Measurements from ENCODE around the gene ATP13A4. TPM values are rescaled to one million over a fixed set of nuclear protein-coding genes. Genes with fewer than 3 reads are reported as not detected.

The ATP13A4 gene
- total and polyA plus RNA-seq, 2 experiments from 2014 or later, result 5.2 to 14.2 TPM

DNA sequence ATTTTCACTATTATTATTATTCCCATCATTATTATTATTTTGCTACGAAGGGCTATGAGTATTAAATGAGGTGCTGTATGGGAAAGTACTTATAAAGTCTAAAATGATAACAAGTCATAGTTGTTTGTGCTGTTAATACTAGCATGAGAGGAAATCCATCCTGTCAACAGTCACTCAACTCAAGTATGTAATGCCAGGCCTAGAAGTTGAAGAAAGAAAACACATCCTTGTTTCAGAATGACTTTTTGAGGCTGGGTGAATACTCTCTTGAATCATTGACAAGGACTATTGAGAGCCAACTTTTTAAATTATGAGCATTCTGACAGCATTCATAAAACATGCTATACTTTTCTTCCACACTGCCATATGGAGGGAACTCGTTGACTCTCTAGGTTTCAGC, 115.3 kb downstream of the ATP13A4 start:
- TF ChIP-seq CTCF (IDR thresholded peaks at IDR 0.05; ENCODE audit: poor library complexity) (no peak), EZH2phosphoT487 (IDR thresholded peaks at IDR 0.05; ENCODE audit: low read depth, severe bottlenecking, unreplicated experiment) (no peak), EZH2 (IDR thresholded peaks at IDR 0.05; ENCODE audit: borderline replicate concordance) (no peak)
- Histone ChIP-seq H3K27ac (no peak overlapping the region), H3K36me3 (replicated peaks; ENCODE audit: insufficient read depth, low read depth) (no peaks in the 10 kb centered on the region), H3K4me3 (no peak overlapping the region), H3K9me2 (replicated peaks; ENCODE audit: insufficient read depth) (no peaks in the 10 kb centered on the region), H4K20me1 (ENCODE audit: insufficient read depth, poor library complexity, severe bottlenecking) (no peaks in the 10 kb centered on the region), H3K79me2 (no peaks in the 10 kb centered on the region), H3K4me1 (ENCODE audit: insufficient read depth) (no peaks in the 10 kb centered on the region), H3K4me2 (no peak overlapping the region), H2AFZ (no peak overlapping the region), H3K27me3 (no peaks in the 10 kb centered on the region), H3K9me3 (ENCODE audit: low read depth) (no peaks in the 10 kb centered on the region)
- 89% methylated on average over 2 of the region's 2 CpGs for WGBS (ENCODE audit: low lambda C conversion rate, missing lambda C conversion rate)
- DNase-seq (ENCODE audit: low spot score), result no peak

DNA sequence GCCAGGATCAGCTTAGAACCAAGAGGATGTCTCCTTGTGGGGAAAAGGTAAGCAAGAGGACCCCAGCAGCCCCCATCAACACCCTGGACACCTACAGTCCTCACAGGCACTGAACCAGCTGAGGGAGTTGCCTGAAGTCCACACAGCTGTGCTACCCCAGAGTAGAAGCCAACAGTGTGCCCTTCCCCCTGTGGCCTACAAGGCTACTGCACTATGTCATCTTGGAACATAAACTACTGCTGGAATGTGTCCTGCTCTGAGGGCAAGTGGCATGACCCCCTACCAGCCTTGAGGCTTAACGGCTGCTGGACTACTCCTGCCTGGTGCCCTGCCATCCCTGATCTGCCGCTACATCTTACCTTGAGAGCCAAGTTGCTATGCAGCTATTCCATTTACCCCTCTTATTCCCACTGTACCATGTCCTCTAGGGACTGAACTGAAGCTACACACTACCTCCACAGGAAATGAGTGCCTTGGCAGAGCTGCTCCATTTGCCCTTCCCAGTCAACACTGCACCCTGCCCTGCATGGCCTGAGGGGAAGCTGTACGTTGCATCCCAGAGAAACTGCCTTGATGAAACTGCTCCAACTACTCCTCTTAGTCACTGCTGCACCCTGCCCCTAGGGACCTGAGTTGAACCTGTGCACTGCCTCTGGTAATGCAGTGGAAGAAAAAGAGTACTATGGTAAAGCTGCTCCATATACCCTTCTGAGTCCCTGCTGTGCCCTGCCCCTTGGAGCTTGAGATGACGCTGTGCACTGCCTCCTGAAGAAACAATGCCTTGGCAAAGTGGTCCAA, 135.9 kb downstream of the ATP13A4 start:
- H3K27me3 ChIP-seq, result no peaks in the 10 kb centered on the region

DNA sequence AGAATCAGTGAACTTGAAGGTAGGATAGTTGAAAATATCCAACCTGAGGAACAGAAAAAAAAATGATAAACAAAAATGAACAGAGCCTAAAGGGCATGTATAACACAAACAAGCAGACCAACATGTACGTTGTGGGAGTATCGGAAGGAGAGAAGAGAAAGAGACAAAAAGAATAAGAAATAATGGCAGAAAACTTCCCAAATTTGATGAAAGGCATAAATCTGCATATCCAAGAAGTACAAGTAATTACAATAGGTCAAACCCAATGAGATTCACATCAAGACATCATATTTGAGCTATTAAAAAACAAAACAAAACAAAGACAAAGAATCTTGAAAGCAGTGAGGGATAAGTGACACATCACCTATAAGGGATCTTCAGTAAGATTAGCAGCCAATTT, 138.1 kb downstream of the ATP13A4 start:
- H3K27me3 ChIP-seq, result no peaks in the 10 kb centered on the region
- H3K79me2 ChIP-seq, result no peaks in the 10 kb centered on the region
- no peaks in the 10 kb centered on the region for H3K36me3 ChIP-seq (replicated peaks; ENCODE audit: insufficient read depth, low read depth)
- no peak for DNase-seq (ENCODE audit: low spot score)
- H4K20me1 ChIP-seq (ENCODE audit: insufficient read depth, poor library complexity, severe bottlenecking), result no peaks in the 10 kb centered on the region
- H3K4me2 ChIP-seq, result no peak overlapping the region
- H3K4me3 ChIP-seq, result no peak overlapping the region
- no peaks in the 10 kb centered on the region for H3K9me2 ChIP-seq (replicated peaks; ENCODE audit: insufficient read depth)
- H3K27ac ChIP-seq, result no peak overlapping the region
- TF ChIP-seq CTCF (IDR thresholded peaks at IDR 0.05; ENCODE audit: poor library complexity) (no peak), EZH2phosphoT487 (IDR thresholded peaks at IDR 0.05; ENCODE audit: low read depth, severe bottlenecking, unreplicated experiment) (no peak), EZH2 (IDR thresholded peaks at IDR 0.05; ENCODE audit: borderline replicate concordance) (no peak)
- H3K9me3 ChIP-seq (ENCODE audit: low read depth), result peaks cover 9% of the 10 kb centered on the region
- no peak overlapping the region for H2AFZ ChIP-seq
- 98% methylated on average over 2 of the region's 2 CpGs for WGBS (ENCODE audit: low lambda C conversion rate, missing lambda C conversion rate)
- no peaks in the 10 kb centered on the region for H3K4me1 ChIP-seq (ENCODE audit: insufficient read depth)

More for the DNA sequence above, 135.9 kb downstream of the ATP13A4 start:
- no peak overlapping the region for H2AFZ ChIP-seq
- WGBS (ENCODE audit: low lambda C conversion rate, missing lambda C conversion rate), result 95% methylated on average over 4 of the region's 4 CpGs
- no peak overlapping the region for H3K4me2 ChIP-seq
- peaks cover 11% of the 10 kb centered on the region for H3K9me3 ChIP-seq (ENCODE audit: low read depth)
- TF ChIP-seq EZH2 (IDR thresholded peaks at IDR 0.05; ENCODE audit: borderline replicate concordance) (no peak), EZH2phosphoT487 (IDR thresholded peaks at IDR 0.05; ENCODE audit: low read depth, severe bottlenecking, unreplicated experiment) (no peak), CTCF (IDR thresholded peaks at IDR 0.05; ENCODE audit: poor library complexity) (no peak)
- H3K79me2 ChIP-seq, result no peaks in the 10 kb centered on the region
- no peak overlapping the region for H3K4me3 ChIP-seq
- no peak overlapping the region for H3K27ac ChIP-seq
- H3K4me1 ChIP-seq (ENCODE audit: insufficient read depth), result no peaks in the 10 kb centered on the region
- DNase-seq (ENCODE audit: low spot score), result no peak
- no peaks in the 10 kb centered on the region for H3K36me3 ChIP-seq (replicated peaks; ENCODE audit: insufficient read depth, low read depth)
- no peaks in the 10 kb centered on the region for H3K9me2 ChIP-seq (replicated peaks; ENCODE audit: insufficient read depth)
- no peaks in the 10 kb centered on the region for H4K20me1 ChIP-seq (ENCODE audit: insufficient read depth, poor library complexity, severe bottlenecking)

Measured in hepatocyte (in vitro differentiated cells).